IMR-90 (cell line): Measurements from ENCODE around the gene AKAP17A. TPM values are rescaled to one million over a fixed set of nuclear protein-coding genes. Genes with fewer than 3 reads are reported as not detected.
"Not testable (repeated sequence)": the region's sequence is repeated elsewhere in the genome, so short reads cannot be mapped to it uniquely, and the experiment has no call there.

Experiments
- ATAC-seq: fragments of 200-7000 bp; cut with Tn5 transposase; 2 replicates; pipeline ENCODE4 v1.9.1; 2020; ENCODE audit warnings: low read depth, mild to moderate bottlenecking, moderate library complexity
- BruUV-seq: library from RNA; stranded (reverse); fragments of 400-500 nt; replicated peaks from 2 replicates; lab custom pipeline; 2021; lab: Mats Ljungman, UMichigan
- CTCF ChIA-PET: fragments of 300-600 bp; formaldehyde crosslinking; extraction: SDS; loops from one replicate; lab custom pipeline; 2021; ENCODE audit warnings: antibody characterized with exemption; lab: Yijun Ruan, JAX
- POLR2A ChIA-PET: fragments of 300-600 bp; sonication (Branson Sonifier 250); formaldehyde crosslinking; loops from one replicate; lab custom pipeline; 2022; ENCODE audit warnings: antibody characterized with exemption; ENCODE audit not compliant: unreplicated experiment; lab: Charles Lee
- DNase-seq: peaks from one replicate; pipeline ENCODE4 v3.0.0; 2013
- H2AFZ ChIP-seq: replicated peaks from 2 replicates; pipeline ENCODE3; 2013; ENCODE audit warnings: low read length, mild to moderate bottlenecking; ENCODE audit not compliant: poor library complexity
- H2AK5ac ChIP-seq: 2 replicates; pipeline ENCODE4 v1.6.1; 2013; ENCODE audit warnings: low read depth, low read length, inconsistent platforms
- H2AK9ac ChIP-seq: replicated peaks from 2 replicates; pipeline ENCODE3; 2013; ENCODE audit warnings: mild to moderate bottlenecking, low read depth, low read length, moderate library complexity; ENCODE audit not compliant: poor library complexity
- H2BK120ac ChIP-seq: 2 replicates; pipeline ENCODE4 v1.6.1; 2013; ENCODE audit warnings: low read depth, low read length, inconsistent platforms
- H2BK15ac ChIP-seq: 3 replicates; pipeline ENCODE4 v1.6.1; 2013; ENCODE audit warnings: low read depth, low read length, inconsistent platforms
- H2BK20ac ChIP-seq: 2 replicates; pipeline ENCODE4 v1.6.1; 2013; ENCODE audit warnings: low read depth, mild to moderate bottlenecking, inconsistent platforms, low read length, moderate library complexity
- H2BK5ac ChIP-seq: 2 replicates; pipeline ENCODE4 v1.6.1; 2013; ENCODE audit warnings: mild to moderate bottlenecking, low read depth, low read length, inconsistent platforms; ENCODE audit not compliant: poor library complexity, severe bottlenecking
- H3K14ac ChIP-seq: replicated peaks from 2 replicates; pipeline ENCODE4 v1.6.1; 2013; ENCODE audit warnings: low read depth, low read length, inconsistent platforms
- H3K18ac ChIP-seq: 2 replicates; pipeline ENCODE4 v1.6.1; 2013; ENCODE audit warnings: low read depth, low read length, control low read depth
- H3K23ac ChIP-seq: 2 replicates; pipeline ENCODE4 v1.6.1; 2013; ENCODE audit warnings: low read depth, low read length, inconsistent platforms
- H3K27ac ChIP-seq: 2 replicates; pipeline ENCODE4 v1.5.1; 2013; ENCODE audit warnings: mild to moderate bottlenecking, control low read depth, low read length; ENCODE audit not compliant: insufficient read depth
- H3K27me3 ChIP-seq: 2 replicates; pipeline ENCODE4 v1.6.1; 2013; ENCODE audit warnings: low read length; ENCODE audit not compliant: control insufficient read depth, insufficient read depth
- H3K36me3 ChIP-seq: 2 replicates; pipeline ENCODE4 v1.6.1; 2013; ENCODE audit warnings: low read length, mixed read lengths; ENCODE audit not compliant: control insufficient read depth, insufficient read depth
- H3K4ac ChIP-seq: 2 replicates; pipeline ENCODE4 v1.6.1; 2013; ENCODE audit warnings: low read depth, low read length, inconsistent platforms
- H3K4me1 ChIP-seq: 2 replicates; pipeline ENCODE4 v1.6.1; 2013; ENCODE audit warnings: low read length, mixed read lengths; ENCODE audit not compliant: control insufficient read depth, insufficient read depth
- H3K4me2 ChIP-seq: 2 replicates; pipeline ENCODE4 v1.6.1; 2013; ENCODE audit warnings: low read depth, mild to moderate bottlenecking, control low read depth, low read length, moderate library complexity
- H3K4me3 ChIP-seq: 2 replicates; pipeline ENCODE4 v1.5.1; 2013; ENCODE audit warnings: low read depth, mild to moderate bottlenecking, control low read depth, low read length, moderate library complexity; ENCODE audit not compliant: insufficient read depth
- H3K56ac ChIP-seq: 2 replicates; pipeline ENCODE4 v1.6.1; 2013; ENCODE audit warnings: low read length, inconsistent platforms; ENCODE audit not compliant: insufficient read depth; ENCODE audit errors: extremely low read depth
- H3K79me1 ChIP-seq, 2 experiments: 2 replicates each; pipeline ENCODE4 v1.6.1; 2013; ENCODE audit warnings: low read length in 2 of 2, inconsistent platforms in 1 of 2, low read depth in 1 of 2
- H3K9ac ChIP-seq: 2 replicates; pipeline ENCODE4 v1.6.1; 2013; ENCODE audit warnings: low read depth, low read length, control low read depth
- H3K9me1 ChIP-seq: 2 replicates; pipeline ENCODE4 v1.6.1; 2013; ENCODE audit warnings: low read length, inconsistent platforms; ENCODE audit not compliant: insufficient read depth
- H3K9me3 ChIP-seq: 2 replicates; pipeline ENCODE4 v1.6.1; 2013; ENCODE audit warnings: low read length; ENCODE audit not compliant: control insufficient read depth, insufficient read depth
- H4K20me1 ChIP-seq: 2 replicates; pipeline ENCODE4 v1.6.1; 2013; ENCODE audit warnings: low read length, inconsistent platforms; ENCODE audit not compliant: insufficient read depth
- H4K5ac ChIP-seq: 2 replicates; pipeline ENCODE4 v1.6.1; 2013; ENCODE audit warnings: mild to moderate bottlenecking, low read depth, low read length, control low read depth
- H4K8ac ChIP-seq, 2 experiments: 2 replicates each; pipeline ENCODE4 v1.6.1; 2013; ENCODE audit warnings: low read depth in 2 of 2, low read length in 2 of 2, control low read depth in 1 of 2, inconsistent platforms in 1 of 2
- H4K91ac ChIP-seq: 2 replicates; pipeline ENCODE4 v1.6.1; 2013; ENCODE audit warnings: low read depth, low read length, inconsistent platforms; ENCODE audit not compliant: insufficient read depth
- CTCF ChIP-seq: conservative IDR thresholded peaks from 2 replicates; pipeline ENCODE4 v1.5.1; 2012; ENCODE audit warnings: mild to moderate bottlenecking, low read depth, low read length, improper control_type of control experiment
- WGBS, 2 experiments: methylation state at CpG; one replicate each; pipeline versions ENCODE4 v1.1.5 to v1.1.7; 2013; ENCODE audit warnings: missing lambda C conversion rate in 2 of 2; ENCODE audit not compliant: insufficient read length in 1 of 2; ENCODE audit errors: extremely low coverage in 2 of 2; 5-methylcytosine and 5-hydroxymethylcytosine counted together
- dilution Hi-C: fragments of 300-500 bp; cut with HindIII; formaldehyde crosslinking; loops from one replicate; pipeline ENCODE4 v1.14.3; 2018; ENCODE audit warnings: low sequenced_read_pairs; ENCODE audit not compliant: unreplicated experiment
- in situ Hi-C: fragments of 300-500 bp; cut with MboI; formaldehyde crosslinking; loops from 3 replicates; pipeline ENCODE4 v1.14.3; 2019; ENCODE audit warnings: low sequenced_read_pairs, inconsistent platforms, mixed read lengths
- intact Hi-C: fragments of 100-400 bp; cut with micrococcal nuclease; formaldehyde crosslinking; loops from 2 replicates; pipeline ENCODE4 v1.10.0; 2022
- polyA plus RNA-seq, 3 experiments: library from polyadenylated mRNA; depleted of rRNA; stranded (reverse); fragments of >200 nt; gene quantifications; 2 replicates each; pipeline ENCODE4 v1.2.3, GENCODE V29; 2012; ENCODE audit warnings: low replicate concordance in 1 of 3
- total RNA-seq: library from RNA; depleted of rRNA; stranded (reverse); fragments of >200 nt; gene quantifications from 2 replicates; pipeline ENCODE4 v1.2.3, GENCODE V29; 2012

AKAP17A gene
- total and polyA plus RNA-seq, 2 of the 4 experiments (the other 2 are of a cell fraction): 9.0 to 23.7 TPM

DNA sequence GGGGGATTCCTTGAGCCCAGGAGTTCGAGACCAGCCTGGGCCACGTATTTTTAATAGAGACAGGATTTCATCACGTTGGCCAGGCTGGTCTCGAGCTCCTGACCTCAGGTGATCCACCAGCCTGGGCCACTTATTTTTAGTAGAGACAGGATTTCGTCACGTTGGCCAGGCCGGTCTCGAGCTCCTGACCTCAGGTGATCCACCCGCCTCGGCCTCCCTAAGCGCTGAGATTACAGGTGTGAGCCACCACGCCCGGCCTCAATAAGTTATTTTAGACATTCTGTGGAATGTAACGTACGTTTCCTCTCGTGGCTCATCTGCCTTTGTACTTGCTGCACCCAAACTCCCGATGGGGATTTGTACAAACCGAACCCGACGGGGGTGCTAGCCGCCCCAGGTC lies 32.3 kb downstream of the AKAP17A start:
- H3K79me1 ChIP-seq: no peaks in the 10 kb centered on the region
- H3K27me3 ChIP-seq: no peaks in the 10 kb centered on the region
- ChIA-PET POLR2A (no interaction called here), CTCF (no interaction called here)
- no peak overlapping the region for H3K4ac ChIP-seq
- no peak overlapping the region for H3K18ac ChIP-seq
- no peak overlapping the region for H2BK120ac ChIP-seq
- no peak overlapping the region for H3K27ac ChIP-seq
- H3K23ac ChIP-seq: no peak overlapping the region
- ATAC-seq (no peak), DNase-seq (no peak)
- H3K36me3 ChIP-seq: no peaks in the 10 kb centered on the region
- H2AK5ac ChIP-seq: no peak overlapping the region
- intact Hi-C loops: no loop called here
- H2AFZ ChIP-seq: no peak overlapping the region
- no peak overlapping the region for H3K56ac ChIP-seq
- dilution Hi-C loops: no loop called here
- WGBS, 2 experiments: 68% methylated on average over 14 of the region's 21 CpGs; no CpG with 5 or more reads in 1 of the 2 experiments
- H2BK15ac ChIP-seq: no peak overlapping the region
- no peak overlapping the region for H4K91ac ChIP-seq
- H3K4me3 ChIP-seq: no peak overlapping the region
- 0 out of 2 replicates have a peak, but pooled peaks cover 1% of the 10 kb centered on the region for H3K9me3 ChIP-seq
- no peak overlapping the region for H4K8ac ChIP-seq
- no peak overlapping the region for H4K5ac ChIP-seq
- in situ Hi-C loops: no loop called here
- TF ChIP-seq CTCF: no peak
- no TSS peak for BruUV-seq
- no peak overlapping the region for H2BK20ac ChIP-seq
- H2AK9ac ChIP-seq: no peak overlapping the region
- H3K4me1 ChIP-seq: no peaks in the 10 kb centered on the region
- no peaks in the 10 kb centered on the region for H3K9me1 ChIP-seq
- H3K9ac ChIP-seq: no peak overlapping the region
- H2BK5ac ChIP-seq: no peak overlapping the region
- no peak overlapping the region for H3K14ac ChIP-seq
- no peaks in the 10 kb centered on the region for H4K20me1 ChIP-seq
- no peak overlapping the region for H3K4me2 ChIP-seq

- H3K23ac ChIP-seq, H3K27ac ChIP-seq, ATAC-seq, H2AK5ac ChIP-seq, dilution Hi-C loops, H3K9me3 ChIP-seq, H3K18ac ChIP-seq, H3K79me1 ChIP-seq, H2AFZ ChIP-seq, H2BK5ac ChIP-seq, H3K56ac ChIP-seq, DNase-seq, H3K14ac ChIP-seq, H3K4me1 ChIP-seq, H3K4me2 ChIP-seq, H3K27me3 ChIP-seq, H3K4ac ChIP-seq, H3K4me3 ChIP-seq, CTCF ChIA-PET, H2BK120ac ChIP-seq, H3K9me1 ChIP-seq, H4K8ac ChIP-seq, in situ Hi-C loops, H4K91ac ChIP-seq, H3K9ac ChIP-seq, intact Hi-C loops, H4K20me1 ChIP-seq, POLR2A ChIA-PET, H2BK15ac ChIP-seq, H2AK9ac ChIP-seq, H3K36me3 ChIP-seq, BruUV-seq, H4K5ac ChIP-seq, H2BK20ac ChIP-seq: not testable (repeated sequence)
- WGBS, 2 experiments: 67% methylated on average over 11 of the region's 14 CpGs; no CpG with 5 or more reads in 1 of the 2 experiments
Measured at GRCh38 chrX:1624158-1624860, 32.9 kb downstream of the AKAP17A start.
